HG03196 (cell line): ENCODE measurements around the gene OR4E1.
"Not testable (repeated sequence)": the region's sequence is repeated elsewhere in the genome, so short reads cannot be mapped to it uniquely, and the experiment has no call there.

ENCODE experiments used
- ATAC-seq: cut with Tn5 transposase; IDR thresholded peaks from one replicate; pipeline ENCODE4 v1.9.1; 2021; ENCODE audit not compliant: unreplicated experiment

OR4E1 gene

GRCh38 chr14:21653331-21653885 lies 20.2 kb downstream of the OR4E1 start, which contains the start of gene OR4E2:
Gene OR4E2 (plus strand): TSS chr14:21653835. CDS start chr14:21665083, 11,248 bp downstream.
- no peak for ATAC-seq

GRCh38 chr14:21652209-21652808 lies 21.3 kb downstream of the OR4E1 start:
- ATAC-seq = no peak

GRCh38 chr14:21647380-21647779 lies 26.2 kb downstream of the OR4E1 start:
- no peak for ATAC-seq

DNA sequence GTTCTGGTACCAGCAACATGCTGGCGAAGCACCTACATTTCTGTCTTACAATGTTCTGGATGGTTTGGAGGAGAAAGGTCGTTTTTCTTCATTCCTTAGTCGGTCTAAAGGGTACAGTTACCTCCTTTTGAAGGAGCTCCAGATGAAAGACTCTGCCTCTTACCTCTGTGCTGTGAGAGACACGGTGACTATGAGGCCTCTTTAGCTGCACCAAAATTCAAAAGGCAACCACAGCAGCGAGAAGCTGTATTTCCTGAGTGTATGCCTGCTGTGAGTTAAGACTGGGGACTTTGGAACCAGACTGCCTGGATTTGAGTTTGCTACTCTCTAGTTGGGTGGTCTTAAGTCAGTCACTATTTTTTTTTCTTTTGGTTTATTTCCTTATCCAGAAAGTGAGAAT lies 30.2 kb downstream of the OR4E1 start:
- no peak for ATAC-seq

GRCh38 chr14:21642683-21643082 lies 30.9 kb downstream of the OR4E1 start:
- ATAC-seq = no peak

DNA sequence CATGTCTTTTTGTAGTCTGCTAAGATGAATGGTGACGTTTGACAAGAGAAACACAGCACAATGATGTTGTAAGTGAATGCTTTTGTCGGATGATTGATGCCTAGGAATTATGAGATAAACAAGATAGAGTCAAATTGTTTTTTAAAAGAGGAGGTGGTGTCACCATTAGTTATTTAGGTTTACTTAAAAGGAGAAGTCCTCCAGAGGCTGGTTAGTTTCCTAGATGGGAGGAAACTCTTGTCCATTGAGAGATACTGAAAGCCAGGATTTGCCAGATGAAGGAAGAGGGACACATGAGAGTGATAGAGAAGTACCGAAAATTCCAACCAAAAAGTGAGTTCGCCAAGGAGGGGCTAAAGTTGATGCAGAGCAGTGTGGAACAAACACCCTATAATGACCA lies 38.8 kb downstream of the OR4E1 start, which contains the start of gene OR10G2:
TSS of gene OR10G2 (minus strand) at position 101 of the 400 bp plus-strand sequence. CDS start at position 3, 98 bp downstream.
- no peak for ATAC-seq

GRCh38 chr14:21631084-21631483 lies 42.5 kb downstream of the OR4E1 start:
- no peak for ATAC-seq

GRCh38 chr14:21630503-21630902 lies 43.1 kb downstream of the OR4E1 start:
- ATAC-seq = not testable (repeated sequence)

GRCh38 chr14:21626491-21627230 lies 47.0 kb downstream of the OR4E1 start:
- ATAC-seq = no peak
